Kidney (tissue), 14 donors: ENCODE measurements around the gene NOTCH2. TPM values are rescaled to one million over a fixed set of nuclear protein-coding genes. Genes with fewer than 3 reads are reported as not detected.

Source experiments
- DNase-seq, 5 donors: peaks; one replicate each; pipeline ENCODE4 v3.0.0-alpha.2; 2013 to 2020
- FAIRE-seq: peaks from 2 replicates; lab custom pipeline; 2012; peaks lifted over from hg19 to GRCh38; lab: Jason Lieb, UNC
- H3K27ac ChIP-seq, 2 donors: one replicate each; pipeline ENCODE4 v1.7.0; 2013; ENCODE audit warnings: low read depth in 2 of 2, low read length in 2 of 2, inconsistent platforms in 1 of 2
- H3K27me3 ChIP-seq: one replicate; pipeline ENCODE4 v1.7.1; 2013; ENCODE audit warnings: low read length, inconsistent platforms; ENCODE audit not compliant: control insufficient read depth, insufficient read depth
- H3K36me3 ChIP-seq, 3 donors: one replicate each; pipeline versions ENCODE4 v1.7.0 to v1.7.1; 2013; ENCODE audit warnings: low read length in 3 of 3, control low read depth in 1 of 3, inconsistent platforms in 1 of 3; ENCODE audit not compliant: insufficient read depth in 3 of 3, control insufficient read depth in 2 of 3
- H3K4me1 ChIP-seq, 3 donors: one replicate each; pipeline versions ENCODE4 v1.7.0 to v1.7.1; 2013; ENCODE audit warnings: low read length in 3 of 3, inconsistent platforms in 1 of 3, low read depth in 1 of 3; ENCODE audit not compliant: control insufficient read depth in 2 of 3, insufficient read depth in 2 of 3
- H3K4me3 ChIP-seq, 3 donors: one replicate each; pipeline versions ENCODE4 v1.7.0 to v1.8.1; 2013; ENCODE audit warnings: low read length in 3 of 3, control low read depth in 1 of 3, inconsistent platforms in 1 of 3
- H3K9ac ChIP-seq, 3 donors: one replicate each; pipeline versions ENCODE4 v1.7.0 to v1.7.1; 2013; ENCODE audit warnings: low read length in 3 of 3, control low read depth in 1 of 3, inconsistent platforms in 1 of 3
- H3K9me3 ChIP-seq, 3 donors: one replicate each; pipeline versions ENCODE4 v1.7.0 to v1.7.1; 2013; ENCODE audit warnings: low read length in 3 of 3, control low read depth in 1 of 3, inconsistent platforms in 1 of 3; ENCODE audit not compliant: control insufficient read depth in 2 of 3, insufficient read depth in 1 of 3
- CTCF ChIP-seq: IDR thresholded peaks from 3 replicates; pipeline ENCODE4 v1.5.1; 2012; ENCODE audit warnings: mild to moderate bottlenecking, moderate library complexity, borderline replicate concordance; ENCODE audit not compliant: insufficient read depth; ENCODE audit errors: extremely low read depth
- intact Hi-C: fragments of 100-400 bp; cut with DNase I; formaldehyde crosslinking; loops from one replicate; pipeline ENCODE4 v1.11.1; 2022
- polyA plus RNA-seq: library from polyadenylated mRNA; stranded (reverse); fragments of 350-450 nt; fragmentation: Illumina TruSeq; extraction: RNeasy Lipid Tissue Mini Kit (QIAGEN cat#74804); gene quantifications from one replicate; pipeline ENCODE4 v1.2.3, GENCODE V29; 2014; ENCODE audit warnings: low read depth, low replicate concordance; ENCODE audit not compliant: insufficient read depth
- total RNA-seq: library from RNA; stranded (reverse); fragmentation: NEBNext Ultra II Directional; extraction: Animal tissue kit (Norgen Biotek cat#: 25700); gene quantifications from one replicate; pipeline ENCODE4 v1.2.1, GENCODE V29; 2021
- donor health status: control.
- donor health status: control.
- donor health status: control.
- donor health status: control.
- donor health status: control.
- donor health status: DM: yes; HTN: yes; CAD: no.
- donor health status: Normal renal cell carcinoma (clear cell type).

Gene NOTCH2
- total and polyA plus RNA-seq, 2 donors from 2014 or later = 4.9 to 113 TPM

DNA sequence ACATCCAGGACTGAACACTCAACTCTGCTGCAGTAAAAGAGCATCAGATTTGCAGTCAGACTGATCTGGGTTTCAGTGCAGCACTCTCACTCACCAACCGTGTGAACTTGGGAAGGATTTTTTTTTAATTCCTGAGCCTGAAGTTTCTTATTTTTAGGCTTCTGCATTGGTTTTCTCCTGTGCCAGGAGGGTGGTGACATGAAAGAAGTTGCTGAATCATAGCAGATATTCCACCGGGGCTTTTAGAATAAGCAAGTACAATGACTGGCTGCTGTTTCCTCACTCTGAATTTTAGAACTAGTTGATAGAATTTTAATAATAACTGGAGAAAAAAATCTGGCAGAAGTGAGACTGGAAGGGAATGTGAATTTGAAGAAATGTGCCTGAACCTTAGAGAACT is 184.8 kb downstream of the NOTCH2 start:
- intact Hi-C loops = no loop called here
- no peak for FAIRE-seq
- no peaks in the 10 kb centered on the region for H3K36me3 ChIP-seq
- H3K9ac ChIP-seq = no peak overlapping the region
- no peak for DNase-seq
- H3K4me1 ChIP-seq = peaks cover 0 to under 1% (median 0%) of the 10 kb centered on the region in 3 donors
- no peaks in the 10 kb centered on the region for H3K9me3 ChIP-seq
- no peak overlapping the region for H3K4me3 ChIP-seq
- no peak overlapping the region for H3K27ac ChIP-seq
- H3K27me3 ChIP-seq = no peaks in the 10 kb centered on the region
- TF ChIP-seq CTCF = no peak

- no peak overlapping the region for H3K9ac ChIP-seq
- H3K27me3 ChIP-seq = no peaks in the 10 kb centered on the region
- intact Hi-C loops = no loop called here
- H3K4me3 ChIP-seq = no peak overlapping the region
- peaks cover 0 to 2% (median 0%) of the 10 kb centered on the region in 3 donors for H3K4me1 ChIP-seq
- no peak for TF ChIP-seq CTCF
- no peaks in the 10 kb centered on the region for H3K9me3 ChIP-seq
- H3K36me3 ChIP-seq = no peaks in the 10 kb centered on the region
- no peak overlapping the region for H3K27ac ChIP-seq
- no peak for FAIRE-seq
- DNase-seq = no peak
These were observed 185.6 kb downstream of the NOTCH2 start for GRCh38 chr1:119883826-119884225.

DNA sequence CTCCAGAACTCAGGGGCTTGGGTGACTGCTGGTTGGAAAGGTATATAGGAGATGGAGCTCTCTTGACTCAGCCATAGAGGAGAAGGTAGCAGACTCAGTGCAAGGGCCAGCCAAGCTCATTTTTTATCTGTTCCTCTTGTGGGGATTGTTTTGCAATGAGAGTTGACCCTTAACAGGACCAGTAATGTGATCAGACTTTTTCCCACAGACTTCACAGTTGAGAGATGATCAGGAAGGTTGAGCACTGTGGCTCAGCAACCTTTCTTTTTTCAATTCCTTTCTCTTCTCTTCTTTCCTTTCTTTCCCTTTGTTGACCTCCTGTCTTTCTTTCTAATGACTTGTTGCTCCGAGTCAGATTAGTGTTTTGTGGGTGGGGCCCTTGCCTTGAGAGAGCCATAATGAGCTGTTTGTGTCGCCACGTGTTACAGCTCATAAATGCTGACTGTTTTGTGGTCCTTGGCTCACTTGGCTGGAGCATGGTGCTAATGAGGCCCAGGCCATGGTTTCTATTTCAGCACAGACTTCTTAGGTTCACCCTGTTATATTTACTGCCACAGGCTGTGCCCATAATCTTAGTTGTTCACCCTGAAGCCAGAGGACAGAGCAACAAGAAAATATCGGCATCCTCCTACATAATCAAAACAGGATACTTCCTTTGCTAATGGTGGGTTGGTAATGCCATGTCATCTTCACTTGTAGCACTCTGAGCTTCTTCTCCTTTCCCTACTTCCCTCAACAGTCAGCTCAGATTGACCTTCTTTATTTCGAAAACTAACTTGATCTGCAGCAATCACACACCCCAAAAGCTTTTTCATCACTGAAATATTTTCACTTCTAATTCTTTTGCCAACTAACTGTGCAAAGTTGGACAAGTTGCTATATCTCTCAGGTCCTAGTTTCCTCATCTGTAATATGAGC is 187.1 kb downstream of the NOTCH2 start:
- H3K9ac ChIP-seq = no peak overlapping the region
- H3K27ac ChIP-seq = no peak overlapping the region
- DNase-seq (peak in 3 of 5 donors; percentile 58 to 72 (median 61)), FAIRE-seq (no peak)
- H3K9me3 ChIP-seq = no peaks in the 10 kb centered on the region
- H3K4me1 ChIP-seq = peaks cover 0 to 2% (median 0%) of the 10 kb centered on the region in 3 donors
- H3K27me3 ChIP-seq = no peaks in the 10 kb centered on the region
- no peak for TF ChIP-seq CTCF
- H3K4me3 ChIP-seq = no peak overlapping the region
- no peaks in the 10 kb centered on the region for H3K36me3 ChIP-seq
- intact Hi-C loops = no loop called here
